GM19025 (cell line): Measurements from ENCODE around the gene NIFK.

Experiments
- ATAC-seq: cut with Tn5 transposase; IDR thresholded peaks from one replicate; pipeline ENCODE4 v1.9.1; 2021; ENCODE audit warnings: mild to moderate bottlenecking, low read depth, moderate library complexity; ENCODE audit not compliant: unreplicated experiment

Gene NIFK

DNA sequence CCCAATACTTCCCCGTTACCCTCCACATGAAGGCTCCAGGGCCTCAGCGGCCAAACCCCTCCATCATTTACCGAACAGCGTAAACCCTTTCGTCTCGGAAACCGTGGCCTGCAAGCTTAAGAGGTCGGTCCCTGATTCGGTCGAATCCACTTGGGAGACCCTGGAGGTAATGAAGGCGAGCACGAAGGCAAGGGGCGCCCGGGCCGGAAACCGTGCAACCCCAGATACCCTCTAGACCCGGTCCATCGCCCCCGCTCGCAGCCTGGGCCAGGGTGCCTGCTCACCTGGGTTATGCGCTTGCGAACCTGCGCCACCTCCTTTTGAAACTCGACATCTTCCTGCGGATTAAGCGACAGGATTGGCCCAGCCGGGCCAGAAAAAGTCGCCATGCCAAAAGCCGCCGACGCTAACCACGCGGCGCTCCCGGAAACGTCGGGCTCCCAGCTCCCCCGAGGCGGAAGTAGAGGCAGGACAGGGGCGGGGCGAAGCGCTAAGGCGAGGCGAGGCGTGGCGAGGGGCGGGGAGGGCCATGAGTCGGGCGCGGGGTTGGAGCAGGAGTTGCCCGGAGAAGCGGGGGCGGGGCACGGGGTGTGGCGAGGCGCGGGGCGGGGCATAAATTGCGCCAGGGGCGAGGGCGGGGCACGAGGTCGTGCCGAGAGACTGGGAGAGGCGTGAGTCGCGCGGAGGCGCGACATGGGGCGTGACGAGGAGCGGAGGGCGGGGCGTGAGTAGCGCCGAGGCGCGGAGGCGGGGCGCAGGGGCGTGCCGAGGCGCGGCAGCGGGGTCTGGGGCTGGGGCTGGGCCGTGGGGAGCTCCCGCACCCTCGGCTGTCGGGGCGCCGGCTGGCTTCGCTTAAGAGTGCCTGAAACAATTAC is at the start of gene NIFK:
Gene NIFK, minus strand, starts transcription at position 414 of the 875 bp plus-strand sequence. Its CDS starts 25 bp downstream, at position 389.
- ATAC-seq = peak; percentile 91

DNA sequence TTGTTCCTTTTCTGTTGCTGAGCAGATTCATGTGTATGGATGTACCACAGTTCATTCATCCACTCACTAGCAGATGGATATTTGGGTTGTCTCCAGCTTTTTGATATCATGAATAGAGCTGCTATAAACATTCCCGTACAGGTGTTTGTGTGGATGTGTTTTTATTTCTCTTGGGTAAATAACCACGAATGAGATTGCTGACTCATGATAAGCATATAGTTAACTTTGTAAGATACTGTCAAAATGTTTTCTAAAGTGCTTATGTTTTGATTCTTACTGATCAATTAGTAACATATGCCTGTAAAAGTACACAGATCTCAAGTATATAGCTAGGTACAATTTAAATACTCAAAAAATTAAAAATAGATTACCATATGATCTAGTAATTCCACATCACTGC is 46.5 kb upstream of the NIFK start:
- no peak for ATAC-seq

DNA sequence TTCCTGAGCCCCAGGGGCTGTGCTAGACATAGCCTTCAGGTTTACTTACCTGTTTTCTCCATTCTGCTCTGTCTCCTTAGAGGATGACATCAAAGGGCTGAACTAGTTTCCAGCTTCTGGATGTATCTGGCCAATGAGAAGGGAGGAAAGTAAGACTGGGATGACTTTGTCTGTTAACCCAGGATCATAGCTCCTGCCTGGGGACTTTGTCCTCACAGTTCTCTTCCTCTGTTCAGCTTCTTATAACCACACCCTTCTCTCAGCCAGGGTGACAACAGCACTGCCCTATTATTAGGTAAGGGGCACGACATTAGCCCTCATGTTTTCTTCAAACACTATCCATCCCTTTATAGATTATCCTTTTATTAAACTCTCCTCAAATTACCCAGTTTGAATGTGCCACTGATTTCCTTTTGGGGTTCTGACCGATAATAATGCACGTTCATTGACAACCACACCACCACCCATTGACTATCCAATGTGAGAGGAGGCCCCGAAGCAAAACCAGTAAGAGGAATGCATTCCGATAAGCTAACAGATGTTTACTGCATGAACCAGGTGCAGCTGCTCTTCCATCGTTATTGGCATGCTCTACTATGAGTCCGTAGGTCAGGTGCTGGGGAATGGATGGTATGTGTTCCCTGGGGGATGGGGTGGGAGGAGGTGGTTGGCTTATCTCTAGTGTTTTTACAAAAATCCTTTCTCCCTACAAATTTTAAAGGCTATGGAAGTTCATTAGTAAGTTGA is 42.2 kb upstream of the NIFK start:
- no peak for ATAC-seq

DNA sequence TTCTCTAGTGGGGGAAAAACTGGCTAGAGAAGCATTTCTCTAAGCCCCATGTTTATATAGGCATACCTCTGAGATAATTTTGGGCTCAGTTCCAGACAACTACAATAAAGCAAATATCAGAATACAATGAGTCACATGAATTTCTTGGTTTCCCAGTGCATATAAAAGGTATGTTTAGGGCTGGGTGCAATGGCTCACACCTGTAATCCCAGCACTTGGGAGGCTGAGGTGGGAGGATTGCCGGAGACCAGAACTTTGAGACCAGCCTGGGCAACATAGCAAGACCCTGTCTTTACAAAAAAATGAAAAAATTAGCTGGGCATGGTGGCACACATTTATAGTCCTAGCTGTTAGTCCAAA is 41.0 kb upstream of the NIFK start:
- no peak for ATAC-seq

DNA sequence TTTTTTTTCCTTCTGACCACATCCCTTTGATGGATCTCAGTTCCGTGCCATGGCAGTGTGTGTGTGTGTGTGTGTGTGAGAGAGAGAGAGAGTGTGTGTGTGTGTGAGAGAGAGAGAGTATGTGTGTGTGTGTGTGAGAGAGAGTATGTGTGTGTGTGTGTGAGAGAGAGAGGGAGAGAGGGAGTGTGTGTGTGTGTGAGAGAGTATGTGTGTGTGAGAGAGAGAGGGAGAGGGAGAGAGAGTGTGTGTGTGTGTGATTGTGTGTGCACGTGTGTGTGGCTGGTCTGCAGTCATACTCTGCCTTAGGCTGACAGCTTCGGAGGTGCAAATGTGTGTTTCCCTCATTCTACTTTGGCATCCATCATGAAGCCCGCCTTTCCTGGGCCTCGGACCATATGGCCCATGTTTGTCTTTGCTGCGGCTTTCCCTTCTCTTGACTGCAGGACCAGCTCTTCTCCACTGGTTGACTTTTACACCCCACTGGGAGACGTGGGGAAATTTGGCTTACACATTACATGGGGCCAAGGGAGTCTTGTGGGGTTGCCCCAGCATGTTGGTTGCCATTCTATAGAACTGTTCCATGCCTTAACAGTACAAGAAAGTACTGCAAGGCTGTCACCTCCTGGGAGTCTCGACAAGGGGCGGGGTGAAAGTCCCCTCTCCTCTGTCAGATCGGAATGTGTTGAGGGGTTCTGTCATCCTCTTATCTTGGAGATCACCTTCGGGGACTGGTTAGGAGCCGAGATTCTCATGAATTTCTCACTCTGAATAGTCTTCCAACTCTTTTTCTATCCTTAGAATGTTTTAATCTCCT is 40.4 kb upstream of the NIFK start:
- no peak for ATAC-seq

DNA sequence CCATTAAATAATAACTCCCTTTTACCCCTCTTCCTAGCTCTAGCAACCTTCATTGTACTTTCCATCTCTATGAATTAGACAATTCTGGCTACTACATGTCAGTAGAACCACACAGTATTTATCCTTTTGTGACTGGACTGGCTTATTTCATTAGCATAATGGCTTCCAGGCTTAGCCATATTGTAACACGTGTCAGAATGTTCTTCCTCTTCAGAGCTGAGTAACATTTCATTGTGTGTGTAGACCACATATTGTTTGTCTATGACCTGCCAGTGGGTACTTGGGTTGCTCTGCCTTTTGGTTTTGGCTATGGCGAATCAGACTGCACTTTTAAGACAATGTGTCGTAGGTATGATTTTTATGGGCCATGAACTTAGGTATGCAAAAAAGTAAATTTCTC is 39.7 kb upstream of the NIFK start:
- ATAC-seq = no peak

DNA sequence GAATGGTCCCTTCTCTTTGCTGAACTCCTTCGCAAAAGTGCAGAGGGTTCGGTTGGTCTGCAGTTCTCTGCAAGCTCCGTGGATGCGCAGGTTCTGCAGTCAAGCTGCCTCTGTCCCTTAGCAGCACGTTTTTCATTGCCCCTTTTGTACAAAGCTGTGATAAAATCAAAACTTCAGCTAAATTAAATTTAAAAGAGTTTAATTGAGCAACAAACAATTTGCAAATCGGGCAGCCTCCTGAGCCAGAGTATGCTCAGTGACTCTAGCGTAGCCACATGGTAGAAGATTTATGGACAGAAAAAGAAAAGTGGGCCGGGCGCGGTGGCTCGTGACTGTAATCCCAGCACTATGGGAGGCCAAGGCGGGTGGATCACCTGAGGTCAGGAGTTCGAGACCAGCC is 37.6 kb upstream of the NIFK start:
- no peak for ATAC-seq

DNA sequence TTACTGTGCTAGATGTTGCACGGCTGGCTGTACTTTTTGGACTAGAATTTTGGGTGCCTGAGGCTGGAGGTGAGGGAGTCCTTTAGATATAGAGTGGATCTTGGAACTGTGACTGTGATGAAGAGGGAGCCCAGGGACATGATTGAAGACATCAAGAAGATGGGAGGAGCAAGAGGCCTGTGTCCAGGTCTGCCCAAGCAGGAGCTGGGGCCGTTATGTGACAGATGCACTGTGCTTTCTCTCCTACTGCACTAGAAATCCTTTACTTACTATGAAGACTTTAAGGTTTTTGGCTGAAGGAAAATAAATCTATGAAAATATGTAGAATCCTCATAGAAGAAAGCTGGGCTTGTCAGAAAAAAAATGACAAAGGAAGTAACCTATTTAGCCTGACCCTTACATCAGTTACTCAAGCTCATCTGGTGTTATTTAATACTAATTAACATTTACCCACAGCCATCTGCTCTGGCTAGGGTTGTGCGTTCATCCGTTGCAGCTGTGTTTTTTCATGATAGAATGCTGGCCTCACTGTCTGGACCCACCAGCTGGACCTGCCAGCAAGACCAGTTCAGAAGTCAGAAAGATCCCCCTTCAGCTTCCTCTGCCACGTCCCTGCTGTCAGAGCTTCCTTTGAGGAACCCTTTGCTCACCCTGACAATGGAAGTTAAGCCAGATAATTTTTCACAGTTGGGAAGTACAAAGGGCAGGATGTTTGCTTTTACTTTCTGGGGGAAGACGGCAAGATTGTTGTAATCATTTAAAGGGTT is 35.5 kb upstream of the NIFK start:
- ATAC-seq = no peak

DNA sequence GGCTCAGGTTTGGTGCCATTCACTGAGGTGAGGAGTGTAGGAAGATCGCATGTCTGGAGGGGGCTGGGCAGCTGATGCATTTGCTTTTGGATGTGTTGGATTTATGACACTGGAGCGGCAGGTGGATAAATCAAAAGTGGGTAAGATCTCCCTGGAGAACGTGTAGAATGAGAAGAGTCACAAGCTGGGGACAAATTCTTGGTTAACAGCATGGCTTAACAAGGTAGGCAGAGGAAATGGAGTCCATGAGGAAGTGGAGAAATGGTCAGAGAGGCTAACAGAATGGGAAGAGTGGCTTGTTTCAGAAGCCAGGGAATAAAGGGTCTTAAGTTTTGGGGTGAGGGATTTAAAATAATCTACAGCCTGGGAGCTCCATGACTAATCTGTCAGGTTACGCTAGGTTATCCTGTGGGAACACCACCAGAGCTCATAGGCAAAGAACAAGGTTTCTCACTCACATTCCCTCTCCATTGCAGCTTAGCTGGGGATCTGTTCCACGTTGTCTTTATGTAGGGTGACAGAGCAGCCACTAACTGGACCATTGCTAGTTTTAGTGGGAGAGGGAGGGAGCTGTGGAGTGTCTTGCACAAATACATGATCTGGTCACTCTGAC is 31.6 kb upstream of the NIFK start:
- no peak for ATAC-seq

DNA sequence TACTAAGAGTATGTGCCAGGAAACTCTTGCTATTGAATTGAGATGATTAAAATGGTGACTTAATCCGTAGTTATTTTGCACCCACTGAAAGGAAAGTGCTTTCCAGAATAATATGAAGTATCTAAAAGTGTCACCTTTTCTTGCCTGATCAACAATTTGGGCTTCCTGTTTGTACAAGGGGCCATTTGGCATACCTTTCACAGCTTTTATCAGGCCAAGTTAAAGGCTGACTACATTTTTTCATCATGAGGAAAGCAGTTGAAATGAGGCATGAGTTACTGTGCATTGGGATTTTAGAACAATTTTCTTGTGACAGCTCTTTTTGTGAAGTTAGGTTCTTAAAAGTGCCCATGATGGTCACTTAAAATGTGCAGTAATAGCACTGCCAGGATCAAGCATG is 29.9 kb upstream of the NIFK start:
- no peak for ATAC-seq

DNA sequence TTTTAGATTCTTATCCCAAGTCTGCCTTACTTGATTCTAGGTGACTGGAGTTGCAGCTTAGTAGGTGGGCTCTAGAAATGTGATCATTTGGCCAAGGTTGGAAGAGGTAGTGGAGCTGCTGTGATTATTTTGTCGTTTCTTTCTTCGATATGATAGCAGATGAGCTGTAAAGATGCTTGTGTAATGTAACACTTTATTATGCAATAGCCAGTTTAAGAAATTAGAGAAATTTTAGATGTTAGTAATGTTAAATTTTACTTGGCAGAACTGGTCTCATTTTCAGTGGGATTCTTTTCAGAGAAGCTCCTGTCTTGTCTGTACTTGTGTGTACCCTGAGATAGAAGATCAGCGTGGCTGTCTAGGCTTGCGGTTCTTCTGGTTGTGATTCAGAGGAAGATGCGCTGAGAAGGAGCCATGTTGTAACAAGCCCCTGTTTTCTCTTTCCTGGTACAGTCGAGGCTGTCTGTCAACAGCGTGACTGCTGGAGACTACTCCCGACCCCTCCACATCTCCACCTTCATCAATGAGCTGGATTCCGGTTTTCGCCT is 28.1 kb upstream of the NIFK start:
- no peak for ATAC-seq

DNA sequence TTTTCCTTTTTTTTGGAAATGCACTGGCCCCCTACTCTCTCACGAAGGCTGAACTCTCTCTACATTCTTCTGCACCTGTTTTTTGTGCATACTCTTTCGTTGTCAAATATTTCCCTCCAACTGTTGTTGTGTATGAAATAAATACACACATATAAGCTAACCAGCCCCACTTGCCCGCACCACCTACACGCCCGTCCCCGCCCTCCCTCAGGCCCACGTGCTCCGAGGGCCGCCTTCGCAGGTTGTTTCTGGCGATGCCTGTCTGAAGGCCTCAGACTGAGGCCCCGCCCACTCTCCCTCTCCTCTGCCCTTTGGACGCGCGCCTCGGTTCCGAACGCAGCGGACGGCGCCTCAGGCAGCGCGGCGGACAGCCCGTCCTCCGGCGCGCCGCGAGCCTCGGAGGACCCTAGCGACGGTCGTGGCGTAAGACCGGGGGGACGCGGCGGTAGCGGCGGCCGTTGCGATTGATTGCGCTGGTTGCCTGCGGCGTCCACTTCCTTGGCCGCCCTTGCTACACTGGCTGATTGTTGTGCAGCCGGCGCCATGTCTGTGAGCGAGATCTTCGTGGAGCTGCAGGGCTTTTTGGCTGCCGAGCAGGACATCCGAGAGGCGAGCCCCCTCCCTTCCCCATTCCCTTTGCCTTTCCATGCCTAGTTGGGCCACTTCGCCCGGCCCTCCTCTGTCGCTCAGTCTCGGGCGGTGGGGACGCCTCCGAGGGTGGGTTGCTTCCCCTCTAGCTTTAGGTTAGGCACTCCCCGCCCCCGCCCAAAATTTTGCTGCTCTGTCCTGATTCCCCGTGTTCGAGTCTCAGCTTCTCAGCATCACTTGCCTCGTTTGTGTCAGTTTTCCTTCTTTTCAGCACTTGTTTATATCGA is 18.8 kb upstream of the NIFK start, which contains the start of gene TSN:
Gene TSN, plus strand, starts transcription at position 415 of the 875 bp plus-strand sequence. Its CDS starts 129 bp downstream, at position 544.
- peak; percentile 100 for ATAC-seq

DNA sequence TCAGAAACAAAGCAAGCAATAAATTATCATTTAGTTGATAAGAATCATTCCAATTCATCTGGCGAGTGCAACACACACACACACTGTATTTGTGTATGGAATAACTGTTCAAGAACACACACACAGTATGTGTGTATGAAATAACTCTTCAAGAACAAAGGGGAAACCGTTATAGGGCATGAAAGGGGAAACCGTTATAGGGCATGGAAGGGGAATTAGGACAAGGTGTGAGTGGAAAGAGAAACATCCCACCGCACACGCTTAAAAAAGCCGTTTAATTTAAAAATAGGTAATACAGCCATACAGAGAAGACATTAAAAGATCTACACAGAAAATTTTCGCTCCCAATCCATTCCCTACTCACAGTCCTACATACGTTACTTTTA is 18.2 kb upstream of the NIFK start:
- no peak for ATAC-seq

DNA sequence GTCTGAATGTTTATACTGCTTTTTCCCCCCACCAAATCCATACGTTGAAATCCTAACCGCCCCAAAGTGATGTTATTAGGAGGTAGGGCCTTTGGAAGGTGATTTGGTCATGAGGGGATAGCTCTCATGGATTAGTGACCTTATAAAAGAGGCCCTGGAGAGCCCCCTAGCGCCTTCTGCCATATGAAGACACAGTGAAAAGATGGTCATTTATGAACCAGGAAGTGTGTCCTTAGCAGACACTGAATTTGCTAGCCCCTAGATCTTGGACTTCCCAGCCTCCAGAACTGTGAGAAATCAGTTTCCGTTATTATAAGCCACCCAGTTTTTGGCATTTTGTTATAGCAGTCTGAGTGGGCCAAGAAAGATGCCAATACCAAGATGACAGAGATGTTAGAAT is 11.5 kb upstream of the NIFK start:
- no peak for ATAC-seq

DNA sequence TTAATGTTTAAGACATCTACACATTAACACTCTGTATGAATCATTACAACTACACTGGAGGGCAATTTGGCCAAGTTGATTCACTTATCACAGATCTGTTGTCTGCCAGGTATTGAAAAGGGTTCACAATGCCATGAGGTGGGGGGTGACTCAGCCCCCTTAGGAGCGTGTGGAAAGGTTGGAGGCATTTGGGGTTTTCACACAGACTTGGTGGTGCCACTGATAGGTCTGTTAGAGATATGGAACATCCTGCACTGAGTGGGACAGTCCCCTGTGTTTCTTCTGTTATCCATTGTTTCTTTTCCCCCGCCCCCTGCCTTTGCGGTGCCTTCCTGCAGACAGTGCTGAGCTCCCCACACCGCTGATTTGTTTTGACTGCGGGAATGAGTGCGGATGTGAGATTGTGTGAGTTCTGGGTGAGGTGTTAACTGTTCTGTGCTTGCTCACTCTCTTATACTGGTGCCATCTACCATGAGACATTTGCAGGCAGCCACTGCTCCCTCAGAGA is 9.4 kb upstream of the NIFK start:
- ATAC-seq = no peak

DNA sequence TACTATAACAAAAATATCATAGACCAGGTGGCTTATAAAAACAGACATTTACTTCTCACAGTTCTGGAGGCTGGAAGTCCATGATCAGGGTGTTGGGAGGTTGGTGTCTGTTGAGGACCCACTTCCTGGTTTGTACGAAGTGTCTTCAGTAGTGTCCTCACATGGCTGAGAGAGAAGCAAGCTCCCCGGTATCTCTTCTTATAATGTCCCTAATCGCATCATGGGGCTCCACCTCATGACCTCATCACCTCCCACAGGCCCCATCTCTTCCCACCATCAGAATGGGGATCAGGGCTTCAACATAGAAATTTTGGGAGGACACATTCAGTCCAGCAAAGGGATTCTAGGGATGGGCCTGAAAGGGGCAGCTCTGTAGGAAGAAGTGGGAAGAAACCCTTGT is 4.8 kb upstream of the NIFK start:
- ATAC-seq = no peak

DNA sequence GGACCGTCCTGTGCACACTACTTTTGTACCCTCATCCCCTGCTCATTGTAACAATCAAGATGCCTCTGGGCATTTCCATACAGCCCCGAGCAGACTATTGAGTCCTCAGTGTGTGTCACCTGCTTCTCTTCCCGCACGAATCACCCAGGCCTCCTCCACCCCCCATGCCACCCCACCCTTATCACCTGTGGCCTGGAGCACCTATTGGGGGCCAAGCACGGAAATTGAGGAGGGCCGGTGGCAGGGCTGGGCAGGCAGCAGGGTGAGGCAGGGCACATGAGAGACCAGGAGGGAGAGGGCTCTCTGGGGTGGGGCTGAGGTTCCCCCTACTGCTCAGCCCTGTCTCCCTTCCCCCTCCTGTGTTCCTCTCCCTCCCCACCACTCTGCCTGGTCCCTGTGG is 4.3 kb upstream of the NIFK start:
- ATAC-seq = no peak

DNA sequence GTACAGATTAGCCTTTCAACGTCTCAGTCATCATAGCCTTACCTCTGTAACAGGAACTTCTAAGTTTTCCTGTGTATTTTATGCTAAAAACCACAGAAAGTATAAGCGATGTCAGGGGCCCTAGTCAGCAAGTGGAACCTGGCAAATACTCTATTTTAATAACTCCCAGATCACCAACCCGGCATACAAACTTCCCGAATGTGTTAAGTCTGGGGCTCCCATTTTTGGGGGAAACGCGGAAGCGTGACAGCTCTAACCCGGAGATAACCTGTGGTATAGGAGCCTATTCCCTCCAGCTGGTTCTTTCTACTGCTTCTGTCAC is 574 bp downstream of the NIFK start:
- no peak for ATAC-seq
